Gastroesophageal sphincter (tissue), 4 donors: Measurements from ENCODE around the gene MPP2. TPM values are rescaled to one million over a fixed set of nuclear protein-coding genes. Genes with fewer than 3 reads are reported as not detected.

Experiments used
- ATAC-seq: fragments of 150-250 bp; one replicate; pipeline ENCODE4 v1.9.1; 2016; ENCODE audit warnings: mild to moderate bottlenecking, moderate library complexity
- H3K27ac ChIP-seq, 4 donors: fragments of 200-600 bp; sonication (generic) in 3 of 4; 1 replicate in 3 of 4; 2 replicates in 1 of 4; pipeline ENCODE4 v1.5.1; 2016 to 2019
- H3K27me3 ChIP-seq: fragments of 200-600 bp; sonication (generic); one replicate; pipeline ENCODE4 v1.5.1; 2019
- H3K36me3 ChIP-seq, 2 donors: fragments of 200-600 bp; sonication (generic); one replicate each; pipeline ENCODE4 v1.5.1; 2019; ENCODE audit warnings: control low read depth in 1 of 2
- H3K4me1 ChIP-seq, 3 donors: fragments of 200-600 bp; sonication (generic); 1 replicate in 2 of 3; 2 replicates in 1 of 3; pipeline ENCODE4 v1.5.1; 2016 to 2019; ENCODE audit warnings: control low read depth in 2 of 3
- H3K4me3 ChIP-seq, 2 donors: fragments of 200-600 bp; sonication (generic); one replicate each; pipeline ENCODE4 v1.5.1; 2019; ENCODE audit warnings: mild to moderate bottlenecking in 1 of 2, moderate library complexity in 1 of 2
- H3K9me3 ChIP-seq, 3 donors: fragments of 200-600 bp; sonication (generic); one replicate each; pipeline ENCODE4 v1.5.1; 2017 to 2019; ENCODE audit warnings: control low read depth in 2 of 3
- CTCF ChIP-seq, 4 experiments: fragments of 200-600 bp in 2 of 4; fragments of 450-650 bp in 2 of 4; sonication (generic) in 1 of 4; IDR thresholded peaks; one replicate each; pipeline ENCODE4 v1.5.1; 2017 to 2019; ENCODE audit warnings: antibody characterized with exemption in 4 of 4, mild to moderate bottlenecking in 2 of 4, moderate library complexity in 2 of 4
- EP300 ChIP-seq: sonication (generic); formaldehyde crosslinking; IDR thresholded peaks from one replicate; pipeline ENCODE4 v1.6.1; 2017; ENCODE audit warnings: antibody characterized with exemption, mild to moderate bottlenecking
- POLR2A ChIP-seq, 2 donors: fragments of 450-650 bp; IDR thresholded peaks; one replicate each; pipeline ENCODE4 v1.6.1; 2017; ENCODE audit warnings: antibody characterized with exemption in 2 of 2, mild to moderate bottlenecking in 2 of 2, moderate library complexity in 1 of 2
- POLR2AphosphoS5 ChIP-seq: sonication (generic); formaldehyde crosslinking; IDR thresholded peaks from one replicate; pipeline ENCODE4 v1.6.1; 2017; ENCODE audit warnings: antibody characterized with exemption
- WGBS, 2 donors: methylation state at CpG; one replicate each; pipeline ENCODE4 v1.1.5; 2018; ENCODE audit warnings: low coverage in 1 of 2; 5-methylcytosine and 5-hydroxymethylcytosine counted together
- total RNA-seq, 4 donors: library from RNA; depleted of rRNA; stranded (reverse); fragments of >200 nt; gene quantifications; one replicate each; pipeline ENCODE4 v1.1.0, GENCODE V29; 2016

MPP2 gene
- total RNA-seq, 4 donors from 2014 or later = 6.3 to 20.9 (median 15.1) TPM

GRCh38 chr17:43915559-43915958 lies 8.2 kb upstream of the MPP2 start:
- Histone ChIP-seq H3K27ac (no peak overlapping the region), H3K36me3 (no peaks in the 10 kb centered on the region), H3K9me3 (no peaks in the 10 kb centered on the region), H3K27me3 (peaks cover 42% of the 10 kb centered on the region), H3K4me3 (no peak overlapping the region), H3K4me1 (peaks cover 0 to 12% (median 0%) of the 10 kb centered on the region in 3 donors)
- no peak for ATAC-seq
- 50 to 100% methylated on average over 1 to 2 of the region's 3 CpGs for WGBS, 2 donors
- TF ChIP-seq CTCF (IDR thresholded peaks at IDR 0.05) = no peak
- no peak for TF ChIP-seq EP300
- no peak for TF ChIP-seq POLR2AphosphoS5
- no peak for TF ChIP-seq POLR2A (IDR thresholded peaks at IDR 0.05)

GRCh38 chr17:43914451-43914850 lies 7.1 kb upstream of the MPP2 start:
- Histone ChIP-seq H3K36me3 (no peaks in the 10 kb centered on the region), H3K4me1 (peaks cover 0 to 12% (median 0%) of the 10 kb centered on the region in 3 donors), H3K27me3 (peaks cover 32% of the 10 kb centered on the region), H3K4me3 (no peak overlapping the region), H3K9me3 (no peaks in the 10 kb centered on the region), H3K27ac (no peak overlapping the region)
- TF ChIP-seq EP300 (no peak), CTCF (IDR thresholded peaks at IDR 0.05) (no peak), POLR2AphosphoS5 (no peak), POLR2A (IDR thresholded peaks at IDR 0.05) (no peak)
- 47 to 71% methylated on average over 2 of the region's 2 CpGs for WGBS, 2 donors
- no peak for ATAC-seq

GRCh38 chr17:43913584-43913983 lies 6.2 kb upstream of the MPP2 start:
- H3K9me3 ChIP-seq = no peaks in the 10 kb centered on the region
- ATAC-seq = no peak
- H3K4me1 ChIP-seq = peaks cover 0 to 16% (median 1%) of the 10 kb centered on the region in 3 donors
- H3K36me3 ChIP-seq = no peaks in the 10 kb centered on the region
- H3K4me3 ChIP-seq = no peak overlapping the region
- H3K27me3 ChIP-seq = peaks cover 23% of the 10 kb centered on the region
- TF ChIP-seq EP300 (no peak), CTCF (IDR thresholded peaks at IDR 0.05) (no peak), POLR2A (IDR thresholded peaks at IDR 0.05) (no peak), POLR2AphosphoS5 (no peak)
- 71% methylated on average over 3 of the region's 6 CpGs; no CpG with 5 or more reads in 1 of the 2 donors for WGBS, 2 donors
- H3K27ac ChIP-seq = no peak overlapping the region

- Histone ChIP-seq H3K27ac (no peak overlapping the region), H3K4me3 (no peak overlapping the region), H3K27me3 (peaks cover 17% of the 10 kb centered on the region), H3K36me3 (no peaks in the 10 kb centered on the region), H3K4me1 (peaks cover 0 to 21% (median 4%) of the 10 kb centered on the region in 3 donors), H3K9me3 (no peaks in the 10 kb centered on the region)
- ATAC-seq = no peak
- no peak for TF ChIP-seq POLR2A (IDR thresholded peaks at IDR 0.05)
- no peak for TF ChIP-seq EP300
- TF ChIP-seq CTCF (IDR thresholded peaks at IDR 0.05) = no peak
- TF ChIP-seq POLR2AphosphoS5 = no peak
- 42 to 47% methylated on average over 4 of the region's 4 CpGs for WGBS, 2 donors
Observed at GRCh38 chr17:43912635-43913304, 5.4 kb upstream of the MPP2 start.

- Histone ChIP-seq H3K27me3 (peaks cover 8% of the 10 kb centered on the region), H3K9me3 (no peaks in the 10 kb centered on the region), H3K4me3 (no peak overlapping the region), H3K27ac (no peak overlapping the region), H3K4me1 (peaks cover 0 to 21% (median 4%) of the 10 kb centered on the region in 3 donors), H3K36me3 (no peaks in the 10 kb centered on the region)
- TF ChIP-seq CTCF (IDR thresholded peaks at IDR 0.05) (no peak), POLR2AphosphoS5 (no peak), EP300 (no peak), POLR2A (IDR thresholded peaks at IDR 0.05) (no peak)
- ATAC-seq = no peak
- WGBS, 2 donors = 34 to 58% methylated on average over 3 of the region's 8 CpGs
Observed at GRCh38 chr17:43911904-43912303, 4.6 kb upstream of the MPP2 start.
